BJ (cell line): ENCODE data around the gene SLC4A2. TPM values are rescaled to one million over a fixed set of nuclear protein-coding genes. Genes with fewer than 3 reads are reported as not detected.

ENCODE experiments used
- CTCF ChIA-PET: fragments of 350-600 bp; formaldehyde crosslinking; extraction: SDS; loops from one replicate; lab custom pipeline; 2021; ENCODE audit warnings: antibody characterized with exemption, inconsistent platforms; lab: Yijun Ruan, JAX
- POLR2A ChIA-PET: fragments of 300-600 bp; sonication (Branson Sonifier 250); formaldehyde crosslinking; extraction: SDS; loops from one replicate; lab custom pipeline; 2021; ENCODE audit warnings: antibody characterized with exemption; lab: Charles Lee
- DNase-seq: peaks from one replicate; pipeline ENCODE4 v3.0.0-alpha.2; 2011; ENCODE audit warnings: low read depth
- H3K27me3 ChIP-seq: 2 replicates; pipeline ENCODE4 v1.6.0; 2011; ENCODE audit warnings: low read length; ENCODE audit not compliant: control insufficient read depth, insufficient read depth
- H3K36me3 ChIP-seq: 2 replicates; pipeline ENCODE4 v1.5.1; 2011; ENCODE audit warnings: low read length; ENCODE audit not compliant: control insufficient read depth, insufficient read depth
- H3K4me3 ChIP-seq: 2 replicates; pipeline ENCODE4 v1.5.1; 2011; ENCODE audit warnings: low read depth, mild to moderate bottlenecking, control low read depth, low read length
- CTCF ChIP-seq: IDR thresholded peaks from 2 replicates; pipeline ENCODE4 v1.5.1; 2011; ENCODE audit warnings: low read depth, mild to moderate bottlenecking, control low read depth, inconsistent platforms, low read length, moderate library complexity; ENCODE audit not compliant: insufficient read depth
- polyA plus RNA-seq: library from polyadenylated mRNA; depleted of rRNA; stranded (reverse); fragments of >200 nt; gene quantifications from 2 replicates; pipeline ENCODE4 v1.2.3, GENCODE V29; 2011

Gene SLC4A2
- polyA plus RNA-seq, 1 experiment = 86.1 TPM

GRCh38 chr7:151051108-151051507 lies 8.3 kb upstream of the SLC4A2 start:
- H3K4me3 ChIP-seq = no peak overlapping the region
- peaks cover 3% of the 10 kb centered on the region for H3K27me3 ChIP-seq
- TF ChIP-seq CTCF = no peak
- H3K36me3 ChIP-seq = no peaks in the 10 kb centered on the region; the same call in 1 of the 2 replicates
- ChIA-PET CTCF (interaction anchor here (0.8 to 1.0 kb wide), 2 partner anchors 23 to 33 kb away, joined by 3 to 5 read pairs; partner anchors contain the start of gene ABCB8), POLR2A (no interaction called here)
- DNase-seq = no peak

GRCh38 chr7:151053096-151053495 lies 6.3 kb upstream of the SLC4A2 start:
- no peak for TF ChIP-seq CTCF
- ChIA-PET POLR2A (no interaction called here), CTCF (no interaction called here)
- H3K27me3 ChIP-seq = peaks cover 3% of the 10 kb centered on the region
- H3K4me3 ChIP-seq = no peak overlapping the region
- H3K36me3 ChIP-seq = no peaks in the 10 kb centered on the region; the same call in 1 of the 2 replicates
- DNase-seq = no peak

GRCh38 chr7:151053751-151054150 lies 5.6 kb upstream of the SLC4A2 start:
- Histone ChIP-seq H3K4me3 (no peak overlapping the region), H3K36me3 (no peaks in the 10 kb centered on the region; the same call in 1 of the 2 replicates), H3K27me3 (peaks cover 3% of the 10 kb centered on the region)
- DNase-seq = no peak
- ChIA-PET POLR2A (no interaction called here), CTCF (no interaction called here)
- TF ChIP-seq CTCF = no peak

- CTCF ChIA-PET = no interaction called here
- Histone ChIP-seq H3K4me3 (no peak overlapping the region), H3K36me3 (no peaks in the 10 kb centered on the region; the same call in 1 of the 2 replicates), H3K27me3 (no peaks in the 10 kb centered on the region)
- no peak for TF ChIP-seq CTCF
- DNase-seq = no peak
- POLR2A ChIA-PET = no interaction called here
Observed at GRCh38 chr7:151056283-151056665, 3.1 kb upstream of the SLC4A2 start.

GRCh38 chr7:151056666-151057505 lies 2.5 kb upstream of the SLC4A2 start:
- ChIA-PET POLR2A (no interaction called here), CTCF (interaction anchor here (0.9 to 1.1 kb wide), 2 partner anchors 10 to 47 kb away, joined by 3 read pairs; no protein-coding TSS in a partner anchor)
- Histone ChIP-seq H3K4me3 (peak overlapping the region; percentile 55), H3K27me3 (no peaks in the 10 kb centered on the region), H3K36me3 (no peaks in the 10 kb centered on the region; the same call in 1 of the 2 replicates)
- DNase-seq = no peak
- TF ChIP-seq CTCF = no peak
